HepG2 (cell line): ENCODE results near the gene PDE9A. TPM values are rescaled to one million over a fixed set of nuclear protein-coding genes. Genes with fewer than 3 reads are reported as not detected.

ENCODE experiments used
- ATAC-seq: fragments of 200-7000 bp; cut with Tn5 transposase; 3 replicates; pipeline ENCODE4 v1.9.1; 2020; ENCODE audit warnings: mild to moderate bottlenecking, moderate library complexity
- BruUV-seq: library from RNA; stranded (reverse); fragments of 400-500 nt; replicated peaks from 2 replicates; lab custom pipeline; 2021; lab: Mats Ljungman, UMichigan
- CTCF ChIA-PET: fragments of 300-600 bp; formaldehyde crosslinking; extraction: SDS; loops from one replicate; lab custom pipeline; 2021; ENCODE audit warnings: low total read pairs, inconsistent platforms, low intra/inter-chr PET ratio; lab: Yijun Ruan, JAX
- POLR2A ChIA-PET: fragments of 350-600 bp; sonication (Branson Sonifier 250); formaldehyde crosslinking; loops from one replicate; lab custom pipeline; 2020; ENCODE audit warnings: antibody characterized with exemption, inconsistent platforms; lab: Yijun Ruan, JAX
- DNase-seq: peaks from one replicate; pipeline ENCODE4 v3.0.0-alpha.2; 2015; ENCODE audit warnings: low spot score
- FAIRE-seq: peaks from 3 replicates; lab custom pipeline; 2011; peaks lifted over from hg19 to GRCh38; lab: Jason Lieb, UNC
- H2AFZ ChIP-seq: one replicate; pipeline ENCODE4 v1.6.1; 2011; ENCODE audit warnings: low read length, inconsistent platforms
- H3K27ac ChIP-seq: fragments of 300-600 bp; 3 replicates; pipeline ENCODE4 v1.8.0; 2011; ENCODE audit warnings: mixed run types, mild to moderate bottlenecking, mixed read lengths, low read length, inconsistent platforms; ENCODE audit not compliant: insufficient read depth; ENCODE audit errors: extremely low read length
- H3K27me3 ChIP-seq, 2 experiments: fragments of 200-600 bp in 1 of 2; 2 replicates in 1 of 2; 3 replicates in 1 of 2; pipeline versions ENCODE4 v1.6.0 to v1.8.0; 2011; ENCODE audit warnings: low read length in 2 of 2, mild to moderate bottlenecking in 2 of 2, moderate library complexity in 2 of 2, inconsistent platforms in 1 of 2; ENCODE audit not compliant: insufficient read depth in 2 of 2, control insufficient read depth in 1 of 2
- H3K36me3 ChIP-seq, 2 experiments: fragments of 200-600 bp in 1 of 2; replicated peaks in 1 of 2; 2 replicates in 1 of 2; 3 replicates in 1 of 2; pipeline versions ENCODE4 v1.5.1 to v1.8.0; 2011; ENCODE audit warnings: low read length in 2 of 2, inconsistent platforms in 1 of 2; ENCODE audit not compliant: insufficient read depth in 2 of 2, control insufficient read depth in 1 of 2
- H3K4me1 ChIP-seq: 2 replicates; pipeline ENCODE4 v1.5.1; 2012; ENCODE audit warnings: low read length, inconsistent platforms; ENCODE audit not compliant: insufficient read depth
- H3K4me2 ChIP-seq: 2 replicates; pipeline ENCODE4 v1.6.0; 2011; ENCODE audit warnings: low read depth, low read length, inconsistent platforms
- H3K4me3 ChIP-seq, 3 experiments: fragments of 200-600 bp in 1 of 3; sonication (generic), shearing (Covaris generic) in 1 of 3; replicated peaks in 1 of 3; 2 replicates each; pipeline ENCODE4 v1.5.1; 2011 to 2016; ENCODE audit warnings: low read length in 3 of 3, inconsistent platforms in 2 of 3, low read depth in 2 of 3, mild to moderate bottlenecking in 2 of 3, control low read depth in 1 of 3, mixed read lengths in 1 of 3; ENCODE audit not compliant: insufficient read depth in 1 of 3
- H3K79me2 ChIP-seq: one replicate; pipeline ENCODE4 v1.6.1; 2011; ENCODE audit warnings: low read length, inconsistent platforms; ENCODE audit not compliant: insufficient read depth
- H3K9ac ChIP-seq: 2 replicates; pipeline ENCODE4 v1.6.0; 2011; ENCODE audit warnings: mild to moderate bottlenecking, low read depth, low read length, inconsistent platforms; ENCODE audit not compliant: insufficient read depth
- H3K9me3 ChIP-seq: 2 replicates; pipeline ENCODE4 v1.5.1; 2012; ENCODE audit warnings: mild to moderate bottlenecking, low read length
- H4K20me1 ChIP-seq: 2 replicates; pipeline ENCODE4 v1.6.0; 2011; ENCODE audit warnings: inconsistent platforms, mild to moderate bottlenecking, low read length, moderate library complexity; ENCODE audit not compliant: insufficient read depth
- CREB1 ChIP-seq, 2 experiments: fragments of 450-650 bp in 1 of 2; IDR thresholded peaks; 2 replicates each; pipeline ENCODE4 v1.6.1; 2016 to 2017; ENCODE audit warnings: control low read depth in 1 of 2, mild to moderate bottlenecking in 1 of 2, missing compliant biosample characterization in 1 of 2, missing genetic modification characterization in 1 of 2
- ELK4 ChIP-seq: sonication (generic); formaldehyde crosslinking; IDR thresholded peaks from 2 replicates; pipeline ENCODE4 v1.9.0; 2021; ENCODE audit warnings: missing genetic modification reagents, borderline replicate concordance
- FOXO1 ChIP-seq: sonication (generic); formaldehyde crosslinking; IDR thresholded peaks from 2 replicates; pipeline ENCODE4 v1.4.0; 2020; ENCODE audit warnings: missing genetic modification reagents
- HNF1A ChIP-seq, 2 experiments: sonication (generic) in 1 of 2; formaldehyde crosslinking in 1 of 2; IDR thresholded peaks; 2 replicates each; pipeline versions ENCODE4 v1.4.0 to v1.6.1; 2016 to 2020; ENCODE audit warnings: borderline replicate concordance in 1 of 2, low read depth in 1 of 2, mild to moderate bottlenecking in 1 of 2, missing genetic modification reagents in 1 of 2
- NPAS2 ChIP-seq: sonication (generic); formaldehyde crosslinking; IDR thresholded peaks from 2 replicates; pipeline ENCODE4 v1.8.0; 2022; ENCODE audit warnings: mild to moderate bottlenecking, missing genetic modification reagents, borderline replicate concordance
- RFX1 ChIP-seq: fragments of 450-650 bp; IDR thresholded peaks from 2 replicates; pipeline ENCODE4 v1.6.1; 2017
- SMARCC2 ChIP-seq: fragments of 450-650 bp; IDR thresholded peaks from 2 replicates; pipeline ENCODE4 v1.6.1; 2017; ENCODE audit warnings: antibody characterized with exemption, mild to moderate bottlenecking
- ZBTB38 ChIP-seq: sonication (generic); formaldehyde crosslinking; IDR thresholded peaks from 2 replicates; pipeline ENCODE4 v1.5.1; 2020; ENCODE audit warnings: mild to moderate bottlenecking, missing genetic modification reagents
- ZFP37 ChIP-seq: sonication (generic); formaldehyde crosslinking; IDR thresholded peaks from 2 replicates; pipeline ENCODE4 v1.4.0; 2020; ENCODE audit warnings: missing genetic modification reagents, borderline replicate concordance
- ZNF275 ChIP-seq: sonication (generic); formaldehyde crosslinking; IDR thresholded peaks from 2 replicates; pipeline ENCODE4 v1.8.0; 2022; ENCODE audit warnings: missing genetic modification reagents, mild to moderate bottlenecking, inconsistent platforms, borderline replicate concordance
- ZNF644 ChIP-seq: IDR thresholded peaks from 2 replicates; pipeline ENCODE4 v1.6.1; 2016; ENCODE audit warnings: low read depth
- WGBS: methylation state at CpG from one replicate; pipeline ENCODE4 v1.1.6; 2017; ENCODE audit warnings: low lambda C conversion rate; 5-methylcytosine and 5-hydroxymethylcytosine counted together
- in situ Hi-C: cut with HindIII; loops from 2 replicates; pipeline ENCODE4 v1.10.0; 2017; ENCODE audit warnings: low pct_unique_long_range_greater_than_20kb; ENCODE audit not compliant: extremely low pct_ligation_motif_present
- intact Hi-C: fragments of 100-400 bp; cut with micrococcal nuclease; formaldehyde crosslinking; loops from one replicate; pipeline ENCODE4 v1.10.0; 2022; ENCODE audit not compliant: unreplicated experiment
- polyA plus RNA-seq, 8 experiments: library from polyadenylated mRNA; depleted of rRNA in 3 of 8; stranded (reverse) in 7 of 8; unstranded in 1 of 8; fragments of >200 nt; fragmentation: Illumina TruSeq in 4 of 8; extraction: Trizol in 4 of 8; gene quantifications; 2 replicates each; pipeline versions ENCODE4 v1.2.1 to v1.2.3, GENCODE V29; 2011 to 2016; ENCODE audit warnings: low read depth in 4 of 8, missing spikeins in 1 of 8, mixed read lengths in 1 of 8; ENCODE audit not compliant: insufficient read depth in 1 of 8
- total RNA-seq, 5 experiments: library from RNA; depleted of rRNA; stranded (reverse); fragments of >200 nt; fragmentation: Illumina TruSeq; extraction: Trizol; gene quantifications; 2 replicates each; pipeline ENCODE4 v1.2.3, GENCODE V29; 2016; ENCODE audit warnings: low read depth in 1 of 5

PDE9A gene
- total and polyA plus RNA-seq, 2 of the 13 experiments (the other 11 are each of a cell fraction or from before 2014, with no cell fraction given): 4.6 to 19.7 TPM

GRCh38 chr21:42698733-42699132, 45.3 kb downstream of the PDE9A start:
- H3K4me1 ChIP-seq: peaks cover under 1% of the 10 kb centered on the region
- intact Hi-C loops: no loop called here
- POLR2A ChIA-PET: no interaction called here
- no TSS peak for BruUV-seq
- H4K20me1 ChIP-seq: no peaks in the 10 kb centered on the region
- no peak overlapping the region for H3K27ac ChIP-seq
- in situ Hi-C loops: no loop called here
- no peaks in the 10 kb centered on the region for H3K27me3 ChIP-seq
- no peak for FAIRE-seq
- no peak overlapping the region for H2AFZ ChIP-seq
- peaks cover 0 to 6% of the 10 kb centered on the region in 2 experiments; a peak in 1 of 5 replicates for H3K36me3 ChIP-seq
- H3K79me2 ChIP-seq: no peaks in the 10 kb centered on the region
- no peaks in the 10 kb centered on the region for H3K9me3 ChIP-seq
- H3K4me3 ChIP-seq: no peak overlapping the region
- 90% methylated on average over 9 of the region's 9 CpGs for WGBS
- TF ChIP-seq HNF1A (IDR thresholded peaks at IDR 0.05; ENCODE audit: low read depth): no peak
- TF ChIP-seq HNF1A (CRISPR knock-in tag; IDR thresholded peaks at IDR 0.05; ENCODE audit: borderline replicate concordance): no peak
- no peak for TF ChIP-seq ZFP37 (CRISPR knock-in tag)
- no peak for TF ChIP-seq ZNF644 (CRISPR knock-in tag)
- TF ChIP-seq ZBTB38 (CRISPR knock-in tag): no peak
- TF ChIP-seq SMARCC2: no peak
- no peak for TF ChIP-seq NPAS2 (CRISPR knock-in tag)
- no peak for TF ChIP-seq CREB1 (IDR thresholded peaks at IDR 0.05)
- no peak for TF ChIP-seq CREB1 (CRISPR knock-in tag; IDR thresholded peaks at IDR 0.05)
- TF ChIP-seq ZNF275 (CRISPR knock-in tag): no peak
- no peak for TF ChIP-seq RFX1
- no peak for TF ChIP-seq ELK4 (CRISPR knock-in tag)
- TF ChIP-seq FOXO1 (CRISPR knock-in tag): no peak
- DNase-seq: no peak
- no peak overlapping the region for H3K9ac ChIP-seq
- no peak for ATAC-seq
- H3K4me2 ChIP-seq: no peak overlapping the region
- CTCF ChIA-PET: no interaction called here
